GM23248 (cell line): ENCODE measurements around the gene PTCHD1. TPM values are rescaled to one million over a fixed set of nuclear protein-coding genes. Genes with fewer than 3 reads are reported as not detected.

ENCODE experiments used
- DNase-seq: peaks from one replicate; pipeline ENCODE4 v3.0.0-alpha.2; 2015
- H2AFZ ChIP-seq: fragments of 200-600 bp; sonication (generic); 2 replicates; pipeline ENCODE4 v1.6.1; 2016; ENCODE audit warnings: antibody characterized with exemption
- H3F3A ChIP-seq: fragments of 200-600 bp; sonication (generic); 2 replicates; pipeline ENCODE4 v1.6.1; 2016; ENCODE audit warnings: mild to moderate bottlenecking, antibody characterized with exemption, mixed run types; ENCODE audit not compliant: insufficient read depth
- H3K27ac ChIP-seq: fragments of 200-600 bp; sonication (generic); 2 replicates; pipeline ENCODE4 v1.5.1; 2016; ENCODE audit warnings: mild to moderate bottlenecking
- H3K27me3 ChIP-seq: fragments of 200-600 bp; sonication (generic); replicated peaks from 2 replicates; pipeline ENCODE4 v1.6.1; 2016; ENCODE audit warnings: mild to moderate bottlenecking; ENCODE audit not compliant: insufficient read depth
- H3K36me3 ChIP-seq: fragments of 200-600 bp; sonication (generic); 2 replicates; pipeline ENCODE4 v1.6.1; 2016; ENCODE audit warnings: low read depth, mild to moderate bottlenecking
- H3K4me1 ChIP-seq: fragments of 200-600 bp; sonication (generic); 2 replicates; pipeline ENCODE4 v1.6.1; 2016; ENCODE audit warnings: mild to moderate bottlenecking; ENCODE audit not compliant: insufficient read depth
- H3K4me2 ChIP-seq: fragments of 200-600 bp; sonication (generic); one replicate; pipeline ENCODE4 v1.6.1; 2016; ENCODE audit warnings: mild to moderate bottlenecking; ENCODE audit not compliant: unreplicated experiment
- H3K4me3 ChIP-seq: fragments of 200-600 bp; sonication (generic); 2 replicates; pipeline ENCODE4 v1.5.1; 2016; ENCODE audit warnings: mild to moderate bottlenecking
- H3K79me2 ChIP-seq: fragments of 200-600 bp; sonication (generic); 2 replicates; pipeline ENCODE4 v1.6.1; 2016; ENCODE audit warnings: mild to moderate bottlenecking; ENCODE audit not compliant: insufficient read depth
- H3K9ac ChIP-seq: fragments of 200-600 bp; sonication (generic); 2 replicates; pipeline ENCODE4 v1.6.1; 2016; ENCODE audit warnings: mild to moderate bottlenecking
- H3K9me2 ChIP-seq: fragments of 200-600 bp; sonication (generic); 2 replicates; pipeline ENCODE4 v1.6.1; 2016; ENCODE audit warnings: mixed run types, mild to moderate bottlenecking, moderate library complexity; ENCODE audit not compliant: insufficient read depth
- H3K9me3 ChIP-seq: fragments of 200-600 bp; sonication (generic); one replicate; pipeline ENCODE4 v1.6.1; 2017; ENCODE audit warnings: low read depth
- H4K20me1 ChIP-seq: fragments of 200-600 bp; sonication (generic); 2 replicates; pipeline ENCODE4 v1.6.0; 2016; ENCODE audit not compliant: insufficient read depth
- EZH2 ChIP-seq: fragments of 200-600 bp; sonication (generic); IDR thresholded peaks from 2 replicates; pipeline ENCODE4 v1.6.1; 2018; ENCODE audit warnings: antibody characterized with exemption, mild to moderate bottlenecking; ENCODE audit not compliant: insufficient read depth, poor library complexity, severe bottlenecking
- EZH2phosphoT487 ChIP-seq: fragments of 200-600 bp; sonication (generic); IDR thresholded peaks from 2 replicates; pipeline ENCODE4 v1.6.1; 2018; ENCODE audit warnings: antibody characterized with exemption, moderate library complexity, mild to moderate bottlenecking, low read depth; ENCODE audit not compliant: insufficient read depth
- WGBS, 2 experiments: methylation state at CpG; one replicate each; pipeline ENCODE4 v1.1.6; 2015 to 2017; ENCODE audit warnings: low lambda C conversion rate in 2 of 2, low coverage in 1 of 2; ENCODE audit errors: missing lambda C conversion rate in 2 of 2; 5-methylcytosine and 5-hydroxymethylcytosine counted together
- in situ Hi-C: fragments of 300-500 bp; cut with MboI; formaldehyde crosslinking; loops from 2 replicates; pipeline ENCODE4 v1.15.0; 2020
- polyA plus RNA-seq: library from polyadenylated mRNA; unstranded; fragments of >200 nt; fragmentation: Nextera tagmentation; extraction: Ambion mirVana; gene quantifications from 2 replicates; pipeline ENCODE4 v1.2.1, GENCODE V29; 2016
- total RNA-seq: library from RNA; depleted of rRNA; stranded (reverse); fragments of >200 nt; shearing (Covaris generic); gene quantifications from 2 replicates; pipeline ENCODE4 v1.2.3, GENCODE V29; 2014

The PTCHD1 gene
- total and polyA plus RNA-seq, 2 experiments from 2014 or later, result not detected

DNA sequence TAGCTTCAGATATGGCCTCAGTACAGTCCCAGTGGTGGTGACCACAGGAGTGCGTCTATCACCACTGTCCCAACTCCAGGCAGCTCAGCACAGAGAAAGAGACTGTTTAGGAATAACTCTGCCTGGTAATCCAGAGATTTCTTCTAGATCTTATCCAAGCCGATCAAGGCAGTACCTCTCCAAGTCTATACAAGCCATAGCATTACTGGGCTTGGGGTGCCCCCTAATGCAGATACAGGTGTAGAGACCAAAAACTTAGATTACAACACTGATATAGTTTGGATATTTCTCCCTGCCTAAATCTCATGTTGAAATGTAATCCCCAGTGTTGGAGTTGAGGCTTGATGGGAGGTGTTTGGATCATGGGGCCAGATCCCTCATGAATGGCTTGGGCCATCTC is 100.9 kb downstream of the PTCHD1 start:
- Histone ChIP-seq H3K9me3 (no peaks in the 10 kb centered on the region), H3K4me2 (no peak overlapping the region), H3K79me2 (no peaks in the 10 kb centered on the region), H3F3A (0 out of 2 replicates have a peak, but pooled peaks cover 6% of the 10 kb centered on the region), H3K9ac (no peak overlapping the region), H3K36me3 (no peaks in the 10 kb centered on the region), H4K20me1 (no peaks in the 10 kb centered on the region), H3K4me1 (no peaks in the 10 kb centered on the region), H3K9me2 (no peaks in the 10 kb centered on the region), H3K27me3 (no peaks in the 10 kb centered on the region), H2AFZ (no peak overlapping the region), H3K4me3 (no peak overlapping the region), H3K27ac (no peak overlapping the region)
- DNase-seq, result no peak
- WGBS, 2 experiments, result 71 to 91% methylated on average over 1 to 2 of the region's 2 CpGs
- in situ Hi-C loops, result no loop called here
- TF ChIP-seq EZH2phosphoT487, result no peak
- no peak for TF ChIP-seq EZH2

DNA sequence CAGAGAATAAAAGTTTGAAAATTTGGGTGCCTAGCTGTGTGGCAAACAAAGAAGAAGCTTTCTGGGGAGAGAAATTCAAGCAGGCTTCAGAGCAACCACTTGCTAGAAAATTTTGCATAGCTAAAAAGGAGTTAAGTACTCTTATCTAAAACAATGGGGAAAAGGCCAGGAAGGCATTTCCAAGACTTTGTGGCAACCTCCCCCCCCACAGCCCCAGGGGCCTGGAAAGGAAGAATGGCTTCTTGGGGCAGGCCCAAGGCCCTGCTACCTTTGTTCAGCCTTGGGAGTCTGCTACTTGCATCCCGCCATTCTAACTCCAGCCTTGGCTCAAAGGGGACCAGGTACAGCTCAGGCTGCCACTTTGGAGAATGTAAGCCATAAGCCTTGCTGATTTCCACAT is 102.2 kb downstream of the PTCHD1 start:
- Histone ChIP-seq H3K4me3 (no peak overlapping the region), H3K27ac (no peak overlapping the region), H3K27me3 (no peaks in the 10 kb centered on the region), H3K9me3 (no peaks in the 10 kb centered on the region), H3K79me2 (no peaks in the 10 kb centered on the region), H3K4me2 (no peak overlapping the region), H3K9me2 (no peaks in the 10 kb centered on the region), H3K36me3 (no peaks in the 10 kb centered on the region), H4K20me1 (no peaks in the 10 kb centered on the region), H3F3A (0 out of 2 replicates have a peak, but pooled peaks cover 6% of the 10 kb centered on the region), H2AFZ (no peak overlapping the region), H3K9ac (no peak overlapping the region), H3K4me1 (no peaks in the 10 kb centered on the region)
- TF ChIP-seq EZH2phosphoT487 (no peak), EZH2 (no peak)
- 50 to 56% methylated on average over 1 of the region's 1 CpG for WGBS, 2 experiments
- in situ Hi-C loops, result no loop called here
- DNase-seq, result no peak

DNA sequence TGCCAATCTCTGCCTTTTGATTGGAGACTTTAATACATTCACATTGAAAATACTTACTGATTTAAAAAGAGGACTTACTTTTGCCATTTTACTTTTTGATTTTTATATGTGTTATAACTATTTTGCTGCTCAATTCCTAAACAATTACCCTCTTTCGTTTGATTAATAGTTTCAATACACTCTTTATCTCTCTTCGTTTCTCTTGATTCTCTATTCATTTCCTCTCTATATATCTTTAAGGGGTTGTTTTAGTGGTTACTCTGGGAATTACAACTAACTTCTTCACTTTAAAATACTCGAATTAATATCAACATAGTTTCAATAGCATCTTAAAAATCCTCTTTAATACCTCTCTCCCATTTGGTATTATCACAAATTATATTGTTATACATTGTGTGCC is 116.6 kb downstream of the PTCHD1 start:
- Histone ChIP-seq H3K27ac (no peak overlapping the region), H3K4me3 (no peak overlapping the region), H3K4me1 (no peaks in the 10 kb centered on the region), H4K20me1 (no peaks in the 10 kb centered on the region), H3K27me3 (no peaks in the 10 kb centered on the region), H3K9me2 (no peaks in the 10 kb centered on the region), H3K36me3 (no peaks in the 10 kb centered on the region), H3F3A (no peaks in the 10 kb centered on the region), H3K79me2 (no peaks in the 10 kb centered on the region), H2AFZ (no peak overlapping the region), H3K9me3 (no peaks in the 10 kb centered on the region), H3K4me2 (no peak overlapping the region), H3K9ac (no peak overlapping the region)
- no peak for DNase-seq
- TF ChIP-seq EZH2 (no peak), EZH2phosphoT487 (no peak)
- 3 to 5% methylated on average over 3 of the region's 3 CpGs for WGBS, 2 experiments
- in situ Hi-C loops, result no loop called here
